Activated T-cell treated with anti-CD3 and anti-CD28 coated beads, Interleukin-2, amount 50 U/mL, for 72 hours (primary cell): ENCODE data around the gene GP9. TPM values are rescaled to one million over a fixed set of nuclear protein-coding genes. Genes with fewer than 3 reads are reported as not detected.

ENCODE experiments used
- ATAC-seq, 2 donors: fragments of 150-1000 bp; cut with Tn5 transposase; replicated peaks in 1 of 2; 2 replicates each; pipeline ENCODE4 v1.10.0; 2021; ENCODE audit warnings: moderate library complexity in 2 of 2, mild to moderate bottlenecking in 1 of 2
- DNase-seq, 2 donors: peaks; one replicate each; pipeline ENCODE4 v3.0.0; 2021 to 2022; ENCODE audit warnings: mixed read lengths in 1 of 2
- H3K27ac Mint-ChIP-seq: one replicate; pipeline ENCODE4 v1.8.0; 2022; ENCODE audit warnings: mild to moderate bottlenecking, moderate library complexity, mixed read lengths
- H3K27me3 Mint-ChIP-seq: one replicate; pipeline ENCODE4 v1.8.0; 2022; ENCODE audit warnings: low read depth, mixed read lengths
- H3K36me3 Mint-ChIP-seq, 2 donors: one replicate each; pipeline ENCODE4 v1.8.0; 2022; ENCODE audit warnings: mixed read lengths in 2 of 2, mild to moderate bottlenecking in 1 of 2; ENCODE audit not compliant: insufficient read depth in 2 of 2
- H3K4me1 Mint-ChIP-seq: one replicate; pipeline ENCODE4 v1.8.0; 2022; ENCODE audit warnings: low read depth, mixed read lengths
- H3K4me3 Mint-ChIP-seq, 2 donors: one replicate each; pipeline ENCODE4 v1.8.0; 2022; ENCODE audit warnings: mild to moderate bottlenecking in 2 of 2, mixed read lengths in 2 of 2, moderate library complexity in 2 of 2
- H3K9me3 Mint-ChIP-seq, 2 donors: one replicate each; pipeline ENCODE4 v1.8.0; 2022; ENCODE audit warnings: mixed read lengths in 2 of 2
- total RNA-seq, 2 donors: library from RNA; stranded (reverse); gene quantifications; one replicate each; pipeline ENCODE4 v1.2.3, GENCODE V29; 2022

The GP9 gene
- total RNA-seq, 2 donors from 2014 or later = not detected

DNA sequence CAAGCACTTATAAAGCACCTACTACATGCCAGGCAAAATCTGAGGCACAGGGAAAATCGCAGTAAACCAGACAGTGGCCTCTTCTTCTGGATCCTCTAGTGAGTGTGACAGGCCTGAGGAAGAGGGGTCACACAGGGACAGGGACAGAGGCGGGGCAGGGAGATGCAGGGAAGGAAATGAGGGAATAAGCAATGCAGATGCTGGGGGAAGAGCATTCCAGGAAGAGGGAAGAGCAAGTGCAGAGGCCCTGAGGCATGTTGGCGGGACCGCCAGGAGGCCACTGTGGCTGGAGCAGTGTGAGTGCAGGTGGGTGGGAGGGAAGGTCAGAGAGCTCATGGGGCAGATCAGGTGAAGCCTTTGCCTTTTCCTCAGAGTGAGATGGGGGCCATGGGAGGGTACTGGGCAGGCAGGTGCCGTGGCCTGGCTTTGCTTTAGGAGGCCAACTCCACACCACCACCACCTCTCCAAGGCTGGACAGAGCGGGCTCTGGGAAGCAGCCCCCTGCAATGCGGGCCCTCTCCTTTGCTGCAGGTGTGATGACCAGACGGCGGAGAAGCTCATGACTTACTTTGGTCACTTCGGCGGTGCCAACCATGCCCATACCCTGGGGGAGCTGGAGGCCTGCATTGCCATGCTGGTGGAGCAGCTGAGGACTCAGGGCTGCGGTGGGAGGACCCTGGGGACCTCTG lies 26.8 kb upstream of the GP9 start:
- Mint-ChIP-seq H3K4me1 (no peaks in the 10 kb centered on the region), H3K27ac (no peak overlapping the region), H3K27me3 (peaks cover under 1% of the 10 kb centered on the region), H3K4me3 (no peak overlapping the region), H3K36me3 (no peaks in the 10 kb centered on the region), H3K9me3 (no peaks in the 10 kb centered on the region)
- ATAC-seq (no peak), DNase-seq (no peak)

GRCh38 chr3:129034642-129035041 lies 25.9 kb upstream of the GP9 start:
- no peak overlapping the region for H3K4me3 Mint-ChIP-seq
- DNase-seq (no peak), ATAC-seq (peak in 1 of 2 donors; percentile 36)
- no peaks in the 10 kb centered on the region for H3K36me3 Mint-ChIP-seq
- no peaks in the 10 kb centered on the region for H3K9me3 Mint-ChIP-seq
- peaks cover 6% of the 10 kb centered on the region for H3K27me3 Mint-ChIP-seq
- H3K4me1 Mint-ChIP-seq = no peaks in the 10 kb centered on the region
- no peak overlapping the region for H3K27ac Mint-ChIP-seq

DNA sequence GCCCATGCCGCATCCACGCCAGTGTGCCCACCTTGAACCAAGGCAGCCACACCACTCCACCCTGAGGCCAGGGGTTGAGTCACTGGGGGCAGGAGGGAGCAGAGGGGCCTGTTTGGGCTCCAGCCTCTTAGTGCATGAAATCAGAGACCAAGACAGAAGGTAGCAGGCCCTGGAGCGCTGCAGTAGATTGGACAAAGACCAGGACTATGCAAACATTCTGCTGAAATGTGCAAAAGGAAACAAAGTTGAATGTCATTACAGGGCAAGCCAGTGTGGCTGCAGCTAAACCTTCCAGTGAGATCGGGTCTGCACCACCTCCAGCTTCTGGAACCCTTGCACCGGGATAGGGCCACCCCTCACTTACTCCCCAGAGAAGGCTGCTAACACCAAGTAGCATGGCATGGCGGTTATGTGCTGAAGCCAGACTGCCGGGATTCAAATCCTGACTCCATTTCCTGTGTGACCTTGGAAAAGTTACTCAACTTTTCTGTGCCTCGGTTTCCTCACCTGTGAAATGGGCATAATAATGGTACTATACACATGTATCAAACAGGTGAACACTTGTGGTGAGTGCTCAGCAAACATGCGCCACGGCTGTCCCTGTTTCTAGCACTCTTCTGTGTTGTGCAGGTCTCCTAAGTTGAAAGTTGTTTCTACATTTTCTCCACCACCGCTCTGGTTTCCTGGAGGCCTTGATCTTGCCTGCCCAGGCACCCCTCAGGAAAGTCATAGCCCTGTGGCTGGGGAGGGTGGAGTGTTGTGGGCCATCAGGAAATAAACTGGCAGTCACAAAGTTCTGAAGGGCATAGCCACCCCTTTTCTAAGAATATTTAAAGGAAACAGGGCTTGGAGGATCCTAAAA lies 25.0 kb upstream of the GP9 start:
- no peak overlapping the region for H3K27ac Mint-ChIP-seq

GRCh38 chr3:129036222-129037092 lies 24.1 kb upstream of the GP9 start:
- H3K9me3 Mint-ChIP-seq = no peaks in the 10 kb centered on the region
- H3K4me1 Mint-ChIP-seq = no peaks in the 10 kb centered on the region
- ATAC-seq (no peak), DNase-seq (no peak)
- H3K27me3 Mint-ChIP-seq = peaks cover 11% of the 10 kb centered on the region
- no peak overlapping the region for H3K4me3 Mint-ChIP-seq
- no peak overlapping the region for H3K27ac Mint-ChIP-seq
- H3K36me3 Mint-ChIP-seq = no peaks in the 10 kb centered on the region

More for the DNA sequence above, 25.0 kb upstream of the GP9 start:
- no peaks in the 10 kb centered on the region for H3K4me1 Mint-ChIP-seq
- no peak overlapping the region for H3K4me3 Mint-ChIP-seq
- ATAC-seq (no peak), DNase-seq (no peak)
- H3K36me3 Mint-ChIP-seq = no peaks in the 10 kb centered on the region
- no peaks in the 10 kb centered on the region for H3K9me3 Mint-ChIP-seq
- H3K27me3 Mint-ChIP-seq = peaks cover 11% of the 10 kb centered on the region

GRCh38 chr3:129037093-129037419 lies 23.5 kb upstream of the GP9 start:
- peaks cover 11% of the 10 kb centered on the region for H3K27me3 Mint-ChIP-seq
- H3K9me3 Mint-ChIP-seq = no peaks in the 10 kb centered on the region
- no peak for ATAC-seq
- H3K36me3 Mint-ChIP-seq = no peaks in the 10 kb centered on the region
- no peak for DNase-seq
- H3K27ac Mint-ChIP-seq = no peak overlapping the region
- no peaks in the 10 kb centered on the region for H3K4me1 Mint-ChIP-seq
- H3K4me3 Mint-ChIP-seq = no peak overlapping the region

DNA sequence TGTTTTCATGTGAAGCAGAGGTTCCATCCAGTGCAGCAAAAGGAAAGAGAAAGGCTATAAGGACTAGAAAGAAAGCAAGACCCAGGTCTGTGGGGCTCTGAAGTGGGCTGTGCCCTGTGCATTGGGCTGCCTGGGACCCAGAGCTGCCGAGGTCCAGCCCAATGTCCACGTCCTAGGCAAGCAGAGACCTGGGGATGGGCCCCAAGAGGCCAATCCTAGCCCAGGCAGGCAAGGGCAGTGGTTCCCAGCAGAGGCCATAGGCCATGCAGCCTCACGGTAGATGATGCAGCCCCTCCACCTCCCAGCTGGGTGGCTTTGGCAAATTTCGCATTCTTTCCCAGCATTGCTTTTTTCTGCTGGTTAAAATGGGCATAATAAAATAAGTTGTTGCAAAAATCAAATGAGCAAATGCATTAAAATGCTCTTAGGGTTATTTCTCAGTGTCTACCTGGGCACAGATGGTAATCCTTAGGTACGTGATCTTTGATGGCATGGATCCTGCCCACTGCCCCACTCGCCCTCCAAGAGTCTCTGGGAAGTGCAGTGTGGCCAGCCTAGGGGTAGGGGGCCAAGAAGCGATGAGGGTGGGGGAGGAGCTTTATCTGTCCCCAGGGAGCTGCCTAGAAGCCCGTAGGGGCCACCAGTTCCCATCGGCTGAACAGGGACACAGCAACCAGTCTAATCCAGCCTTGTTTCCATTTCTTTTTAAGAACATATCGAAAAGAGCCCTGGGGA lies 22.3 kb upstream of the GP9 start:
- DNase-seq = no peak
- peaks cover 11% of the 10 kb centered on the region for H3K27me3 Mint-ChIP-seq
- H3K36me3 Mint-ChIP-seq = no peaks in the 10 kb centered on the region
- no peak overlapping the region for H3K27ac Mint-ChIP-seq
- H3K4me3 Mint-ChIP-seq = no peak overlapping the region
- no peaks in the 10 kb centered on the region for H3K4me1 Mint-ChIP-seq
- no peak for ATAC-seq
- H3K9me3 Mint-ChIP-seq = no peaks in the 10 kb centered on the region

GRCh38 chr3:129039271-129040038 lies 21.1 kb upstream of the GP9 start:
- no peaks in the 10 kb centered on the region for H3K4me1 Mint-ChIP-seq
- H3K9me3 Mint-ChIP-seq = no peaks in the 10 kb centered on the region
- no peak overlapping the region for H3K27ac Mint-ChIP-seq
- DNase-seq = no peak
- H3K27me3 Mint-ChIP-seq = peaks cover 11% of the 10 kb centered on the region
- H3K36me3 Mint-ChIP-seq = peaks cover 0 to under 1% of the 10 kb centered on the region in 2 donors
- no peak for ATAC-seq
- no peak overlapping the region for H3K4me3 Mint-ChIP-seq

- Mint-ChIP-seq H3K9me3 (no peaks in the 10 kb centered on the region), H3K36me3 (peaks cover 0 to 2% of the 10 kb centered on the region in 2 donors), H3K27me3 (peaks cover 11% of the 10 kb centered on the region), H3K27ac (no peak overlapping the region), H3K4me1 (peaks cover 2% of the 10 kb centered on the region), H3K4me3 (no peak overlapping the region)
- ATAC-seq (no peak), DNase-seq (no peak)
Observed at GRCh38 chr3:129040039-129040336, 20.6 kb upstream of the GP9 start.

- Mint-ChIP-seq H3K9me3 (no peaks in the 10 kb centered on the region), H3K27ac (no peak overlapping the region), H3K4me3 (no peak overlapping the region), H3K27me3 (peaks cover 11% of the 10 kb centered on the region), H3K4me1 (peaks cover 4% of the 10 kb centered on the region), H3K36me3 (peaks cover 0 to 2% of the 10 kb centered on the region in 2 donors)
- ATAC-seq (no peak), DNase-seq (no peak)
Observed at GRCh38 chr3:129040579-129041300, 19.8 kb upstream of the GP9 start.

DNA sequence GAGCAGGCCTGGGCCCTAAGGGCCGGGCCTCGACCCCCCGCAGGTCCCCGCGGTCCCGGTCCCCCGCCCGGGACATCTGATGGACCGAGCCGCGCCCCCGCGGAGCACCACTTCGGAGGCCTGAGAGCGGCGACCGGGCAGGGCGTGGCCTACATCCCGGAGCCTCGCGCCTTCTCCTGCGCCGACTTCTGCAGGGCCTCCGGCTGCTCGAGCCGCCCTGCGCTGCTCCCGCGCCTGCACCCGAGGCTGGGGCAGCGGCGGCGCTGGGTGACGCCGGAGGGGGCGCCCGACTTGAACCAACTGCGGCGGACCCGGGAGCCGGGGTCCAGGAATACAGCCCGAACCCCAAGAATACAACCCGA lies 14.9 kb upstream of the GP9 start:
- peak; percentile 94 for ATAC-seq
- no peak overlapping the region for H3K27ac Mint-ChIP-seq
- peak overlapping the region; percentile 47 to 58 for H3K4me3 Mint-ChIP-seq
- DNase-seq = peak; percentile 59 to 60
- peaks cover 5% of the 10 kb centered on the region in 2 donors for H3K9me3 Mint-ChIP-seq
- peaks cover 4 to 9% of the 10 kb centered on the region in 2 donors for H3K36me3 Mint-ChIP-seq
- H3K4me1 Mint-ChIP-seq = peaks cover 4% of the 10 kb centered on the region
- H3K27me3 Mint-ChIP-seq = no peaks in the 10 kb centered on the region

DNA sequence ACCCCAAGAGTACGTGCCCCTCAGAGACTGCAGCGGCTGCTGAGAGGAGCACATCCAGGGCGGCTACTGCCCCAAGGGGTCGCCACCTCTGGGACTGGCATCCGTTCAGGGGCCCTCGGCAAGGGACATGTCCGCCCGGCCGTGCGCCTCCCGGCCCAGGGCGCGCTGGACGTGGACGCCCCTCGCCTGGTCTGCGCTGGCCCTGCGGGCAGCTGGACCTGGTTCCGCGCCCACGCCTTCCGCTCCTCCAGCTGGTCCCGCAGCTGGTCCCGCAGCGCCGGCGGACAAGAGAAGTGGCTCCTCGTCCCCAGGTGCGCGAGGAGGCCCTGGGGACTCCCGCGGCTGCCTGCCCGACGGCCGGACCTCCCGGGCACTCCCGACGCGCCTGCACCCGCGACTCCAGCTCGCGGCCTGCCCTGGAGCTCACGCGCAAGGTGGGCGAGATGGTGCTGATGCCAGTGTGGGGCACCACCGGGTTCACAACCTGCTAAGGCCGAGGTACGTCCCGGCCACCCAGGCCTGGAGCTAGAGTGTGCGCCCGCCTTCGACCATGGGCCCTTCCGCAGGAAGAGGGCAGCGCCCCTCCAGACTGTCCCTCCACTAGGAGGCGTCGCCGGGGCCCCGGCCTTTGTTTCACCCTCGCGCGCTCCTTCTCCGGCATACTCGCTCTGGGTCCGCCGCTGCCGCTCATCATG lies 14.4 kb upstream of the GP9 start:
- Mint-ChIP-seq H3K27ac (no peak overlapping the region), H3K9me3 (peaks cover 5% of the 10 kb centered on the region in 2 donors), H3K4me3 (peak overlapping the region; percentile 38 to 47), H3K27me3 (no peaks in the 10 kb centered on the region), H3K36me3 (peaks cover 4 to 9% of the 10 kb centered on the region in 2 donors), H3K4me1 (peaks cover 4% of the 10 kb centered on the region)
- DNase-seq (no peak), ATAC-seq (peak; percentile 68 to 75)
